SK-N-SH (cell line): ENCODE data around the gene SLC41A3. TPM values are rescaled to one million over a fixed set of nuclear protein-coding genes. Genes with fewer than 3 reads are reported as not detected.

Experiments used
- CTCF ChIA-PET: fragments of 300-600, 350-600 bp; formaldehyde crosslinking; extraction: SDS; loops from one replicate; lab custom pipeline; 2021; lab: Yijun Ruan, JAX
- POLR2A ChIA-PET: fragments of 350-600 bp; sonication (Branson Sonifier 250); formaldehyde crosslinking; extraction: SDS; loops from one replicate; lab custom pipeline; 2020; ENCODE audit warnings: antibody characterized with exemption, inconsistent platforms; lab: Yijun Ruan, JAX
- DNase-seq: peaks from one replicate; pipeline ENCODE4 v3.0.0; 2012
- H2AFZ ChIP-seq: fragments of 200-600 bp; sonication (generic); 2 replicates; pipeline ENCODE4 v1.8.1; 2016; ENCODE audit warnings: antibody characterized with exemption, mild to moderate bottlenecking, low read depth
- H3F3A ChIP-seq: fragments of 200-600 bp; sonication (generic); replicated peaks from 2 replicates; pipeline ENCODE3; 2016; ENCODE audit warnings: antibody characterized with exemption, mild to moderate bottlenecking; ENCODE audit not compliant: insufficient read depth
- H3K27ac ChIP-seq, 2 experiments: fragments of 200-500 bp in 1 of 2; fragments of 200-600 bp in 1 of 2; sonication (Bioruptor generic) in 1 of 2; sonication (generic), shearing (Covaris generic) in 1 of 2; 2 replicates each; pipeline versions ENCODE4 v1.5.1 to v1.6.1; 2014 to 2016; ENCODE audit warnings: low read depth in 2 of 2, inconsistent platforms in 1 of 2, low read length in 1 of 2, mild to moderate bottlenecking in 1 of 2, mixed read lengths in 1 of 2
- H3K27me3 ChIP-seq: fragments of 200-600 bp; sonication (generic), shearing (Covaris generic); 2 replicates; pipeline ENCODE4 v1.6.1; 2016; ENCODE audit warnings: mixed run types; ENCODE audit not compliant: insufficient read depth
- H3K36me3 ChIP-seq, 2 experiments: fragments of 200-500 bp in 1 of 2; fragments of 200-600 bp in 1 of 2; sonication (Bioruptor generic) in 1 of 2; sonication (generic) in 1 of 2; replicated peaks in 1 of 2; 2 replicates each; pipeline versions ENCODE3 to v1.5.1; 2014 to 2016; ENCODE audit warnings: low read length in 1 of 2, mild to moderate bottlenecking in 1 of 2; ENCODE audit not compliant: insufficient read depth in 2 of 2, control insufficient read depth in 1 of 2
- H3K4me1 ChIP-seq, 2 experiments: fragments of 200-500 bp in 1 of 2; fragments of 200-600 bp in 1 of 2; sonication (Bioruptor generic) in 1 of 2; sonication (generic), shearing (Covaris generic) in 1 of 2; 2 replicates each; pipeline versions ENCODE4 v1.5.1 to v1.6.1; 2014 to 2016; ENCODE audit warnings: low read depth in 1 of 2, low read length in 1 of 2, mixed run types in 1 of 2; ENCODE audit not compliant: insufficient read depth in 2 of 2, control insufficient read depth in 1 of 2
- H3K4me2 ChIP-seq: fragments of 200-600 bp; sonication (generic), shearing (Covaris generic); 2 replicates; pipeline ENCODE4 v1.6.1; 2017; ENCODE audit warnings: mixed run types
- H3K4me3 ChIP-seq, 2 experiments: fragments of 200-500 bp in 1 of 2; fragments of 200-600 bp in 1 of 2; sonication (Bioruptor generic) in 1 of 2; sonication (generic), shearing (Covaris generic) in 1 of 2; 2 replicates each; pipeline versions ENCODE4 v1.5.1 to v1.8.1; 2014 to 2016; ENCODE audit warnings: low read depth in 2 of 2, inconsistent platforms in 1 of 2, low read length in 1 of 2, mild to moderate bottlenecking in 1 of 2, mixed read lengths in 1 of 2, moderate library complexity in 1 of 2
- H3K79me2 ChIP-seq: fragments of 200-600 bp; sonication (generic); 2 replicates; pipeline ENCODE4 v1.8.1; 2017; ENCODE audit warnings: mild to moderate bottlenecking; ENCODE audit not compliant: insufficient read depth
- H3K9ac ChIP-seq: fragments of 200-600 bp; sonication (generic); 2 replicates; pipeline ENCODE4 v1.6.1; 2017; ENCODE audit warnings: mixed run types
- H3K9me2 ChIP-seq: fragments of 200-600 bp; sonication (generic); 2 replicates; pipeline ENCODE4 v1.6.1; 2017; ENCODE audit warnings: mixed run types
- H3K9me3 ChIP-seq: fragments of 200-600 bp; sonication (generic); 2 replicates; pipeline ENCODE4 v1.6.1; 2017; ENCODE audit warnings: mixed run types, mild to moderate bottlenecking, moderate library complexity
- H4K20me1 ChIP-seq: fragments of 200-600 bp; sonication (generic); 2 replicates; pipeline ENCODE4 v1.6.1; 2017; ENCODE audit warnings: mild to moderate bottlenecking, mixed run types; ENCODE audit not compliant: insufficient read depth
- ELF1 ChIP-seq: IDR thresholded peaks from 2 replicates; pipeline ENCODE4 v1.4.0; 2012
- EZH2phosphoT487 ChIP-seq: fragments of 200-600 bp; sonication (generic); IDR thresholded peaks from 2 replicates; pipeline ENCODE4 v1.6.1; 2017; ENCODE audit warnings: low read depth, mixed run types, mild to moderate bottlenecking, antibody characterized with exemption, moderate library complexity, borderline replicate concordance
- GATA2 ChIP-seq: sonication (generic); formaldehyde crosslinking; IDR thresholded peaks from 2 replicates; pipeline ENCODE4 v1.5.0; 2020; ENCODE audit warnings: mild to moderate bottlenecking, missing genetic modification reagents
- IRF3 ChIP-seq: fragments of 150-350 bp; IDR thresholded peaks from 2 replicates; pipeline ENCODE4 v1.6.1; 2016; ENCODE audit warnings: mild to moderate bottlenecking, low read depth, low read length
- MAX ChIP-seq: IDR thresholded peaks from 2 replicates; pipeline ENCODE4 v1.4.0; 2012; ENCODE audit warnings: low read depth
- MXI1 ChIP-seq: IDR thresholded peaks from 2 replicates; pipeline ENCODE4 v1.6.1; 2012; ENCODE audit warnings: mild to moderate bottlenecking, low read depth, low read length, improper control_type of control experiment
- NRF1 ChIP-seq: IDR thresholded peaks from 2 replicates; pipeline ENCODE4 v1.6.1; 2012; ENCODE audit warnings: low read depth, mild to moderate bottlenecking, low read length
- POLR2AphosphoS5 ChIP-seq: IDR thresholded peaks from 2 replicates; pipeline ENCODE4 v1.6.1; 2012; ENCODE audit warnings: low read depth, low read length
- REST ChIP-seq: IDR thresholded peaks from 2 replicates; pipeline ENCODE4 v1.6.1; 2012; ENCODE audit warnings: mild to moderate bottlenecking, low read depth, low read length, moderate library complexity
- RFX5 ChIP-seq: IDR thresholded peaks from 2 replicates; pipeline ENCODE4 v1.6.1; 2012; ENCODE audit warnings: mild to moderate bottlenecking, improper control_type of control experiment, low read length
- RXRA ChIP-seq: IDR thresholded peaks from 2 replicates; pipeline ENCODE4 v1.4.0; 2012; ENCODE audit warnings: low read depth, mild to moderate bottlenecking, borderline replicate concordance
- SIN3A ChIP-seq: IDR thresholded peaks from 2 replicates; pipeline ENCODE4 v1.6.1; 2012; ENCODE audit warnings: low read depth, mild to moderate bottlenecking, low read length, moderate library complexity, borderline replicate concordance
- SMC3 ChIP-seq: IDR thresholded peaks from 2 replicates; pipeline ENCODE4 v1.6.1; 2012; ENCODE audit warnings: low read depth, low read length, improper control_type of control experiment
- USF1 ChIP-seq: IDR thresholded peaks from 2 replicates; pipeline ENCODE4 v1.4.0; 2012; ENCODE audit warnings: low read depth, borderline replicate concordance
- YY1 ChIP-seq: IDR thresholded peaks from 2 replicates; pipeline ENCODE4 v1.4.0; 2012; ENCODE audit warnings: low read depth, mild to moderate bottlenecking
- WGBS: methylation state at CpG from one replicate; pipeline ENCODE4 v1.1.6; 2017; ENCODE audit warnings: low lambda C conversion rate; 5-methylcytosine and 5-hydroxymethylcytosine counted together
- polyA plus RNA-seq, 3 experiments: library from polyadenylated mRNA; depleted of rRNA; stranded (reverse); fragments of >200 nt; gene quantifications; 2 replicates each; pipeline ENCODE4 v1.2.3, GENCODE V29; 2012

SLC41A3 gene
- polyA plus RNA-seq, 1 of the 3 experiments (the other 2 are of a cell fraction), result 53.4 TPM

GRCh38 chr3:126117212-126117611 is 33.3 kb upstream of the SLC41A3 start:
- no peaks in the 10 kb centered on the region for H3F3A ChIP-seq
- H3K36me3 ChIP-seq, result no peaks in the 10 kb centered on the region
- no peak overlapping the region for H3K4me2 ChIP-seq
- no peak overlapping the region for H3K9ac ChIP-seq
- no peak overlapping the region for H3K4me3 ChIP-seq
- no peak overlapping the region for H3K27ac ChIP-seq
- no peaks in the 10 kb centered on the region for H3K9me3 ChIP-seq
- H4K20me1 ChIP-seq, result no peaks in the 10 kb centered on the region
- H3K4me1 ChIP-seq, result no peaks in the 10 kb centered on the region
- no peaks in the 10 kb centered on the region; the same call in 1 of the 2 replicates for H3K27me3 ChIP-seq
- WGBS, result 56% methylated on average over 3 of the region's 3 CpGs
- no peaks in the 10 kb centered on the region for H3K9me2 ChIP-seq
- H2AFZ ChIP-seq, result no peak overlapping the region
- no peaks in the 10 kb centered on the region for H3K79me2 ChIP-seq
- TF ChIP-seq REST (no peak), MAX (no peak), POLR2AphosphoS5 (no peak), IRF3 (no peak), RXRA (no peak), ELF1 (no peak), YY1 (no peak), SMC3 (no peak), EZH2phosphoT487 (no peak), SIN3A (no peak), NRF1 (no peak), USF1 (no peak), MXI1 (no peak), GATA2 (CRISPR knock-in tag) (no peak), RFX5 (no peak)
- ChIA-PET CTCF (interaction anchor here (1.0 to 2.1 kb wide), 2 partner anchors 8 to 17 kb away, joined by 4 to 13 read pairs; no protein-coding TSS in a partner anchor), POLR2A (no interaction called here)
- DNase-seq, result no peak
